GM18867 (cell line): Measurements from ENCODE around the gene MISP.

Source experiments
- ATAC-seq: cut with Tn5 transposase; IDR thresholded peaks from one replicate; pipeline ENCODE4 v1.9.1; 2021; ENCODE audit warnings: mild to moderate bottlenecking, moderate library complexity; ENCODE audit not compliant: unreplicated experiment

MISP gene

GRCh38 chr19:795691-796581, 45.0 kb downstream of the MISP start:
- no peak for ATAC-seq

GRCh38 chr19:796692-797527, 46.0 kb downstream of the MISP start, which contains the start of gene PTBP1:
Gene PTBP1, plus strand, starts transcription at chr19:797452. Its CDS starts 46 bp downstream, at chr19:797498.
- ATAC-seq = peak; percentile 77

GRCh38 chr19:797528-798414, 46.9 kb downstream of the MISP start:
- ATAC-seq = peak; percentile 45

- no peak for ATAC-seq
Observed at GRCh38 chr19:798415-799075, 47.6 kb downstream of the MISP start.

GRCh38 chr19:799076-799881, 48.4 kb downstream of the MISP start:
- ATAC-seq = no peak

- no peak for ATAC-seq
Observed at GRCh38 chr19:800360-801029, 49.6 kb downstream of the MISP start.

GRCh38 chr19:801030-801860, 50.3 kb downstream of the MISP start:
- ATAC-seq = no peak

GRCh38 chr19:801861-802497, 51.1 kb downstream of the MISP start:
- no peak for ATAC-seq

- ATAC-seq = no peak
Observed at GRCh38 chr19:802498-803098, 51.7 kb downstream of the MISP start.

- no peak for ATAC-seq
Observed at GRCh38 chr19:803099-803561, 52.2 kb downstream of the MISP start.

- no peak for ATAC-seq
Observed at GRCh38 chr19:803686-804418, 52.9 kb downstream of the MISP start.

- ATAC-seq = no peak
Observed at GRCh38 chr19:804419-805165, 53.7 kb downstream of the MISP start.

GRCh38 chr19:805166-805551, 54.2 kb downstream of the MISP start:
- no peak for ATAC-seq

GRCh38 chr19:805600-806550, 55.0 kb downstream of the MISP start:
- ATAC-seq = no peak
